Measurements from ENCODE around the gene ADAMTS18.

ADAMTS18 gene

GRCh38 chr16:77386831-77387814 is 47.7 kb downstream of the ADAMTS18 start:
- DNase-seq = peak; percentile 6

GRCh38 chr16:77385481-77385880 is 49.4 kb downstream of the ADAMTS18 start:
- DNase-seq = no peak

GRCh38 chr16:77383606-77384187 is 51.1 kb downstream of the ADAMTS18 start:
- no peak for DNase-seq

- peak; percentile 7 for DNase-seq
Observed at GRCh38 chr16:77376358-77376757, 58.5 kb downstream of the ADAMTS18 start.

GRCh38 chr16:77375396-77375795 is 59.4 kb downstream of the ADAMTS18 start:
- DNase-seq = no peak

- DNase-seq = no peak
Observed at GRCh38 chr16:77374384-77374783, 60.5 kb downstream of the ADAMTS18 start.

- no peak for DNase-seq
Observed at GRCh38 chr16:77373726-77374125, 61.1 kb downstream of the ADAMTS18 start.

- DNase-seq = no peak
Observed at GRCh38 chr16:77364770-77365169, 70.1 kb downstream of the ADAMTS18 start.

GRCh38 chr16:77359065-77359502 is 75.8 kb downstream of the ADAMTS18 start:
- peak; percentile 40 for DNase-seq

GRCh38 chr16:77353587-77354263 is 81.1 kb downstream of the ADAMTS18 start:
- no peak for DNase-seq

- DNase-seq = peak; percentile 59
Observed at GRCh38 chr16:77344341-77344740, 90.5 kb downstream of the ADAMTS18 start.

GRCh38 chr16:77336637-77337036 is 98.2 kb downstream of the ADAMTS18 start:
- DNase-seq = no peak

- DNase-seq = no peak
Observed at GRCh38 chr16:77335652-77336234, 99.1 kb downstream of the ADAMTS18 start.

- peak; percentile 69 for DNase-seq
Observed at GRCh38 chr16:77332792-77333191, 102.0 kb downstream of the ADAMTS18 start.

- peak; percentile 19 for DNase-seq
Observed at GRCh38 chr16:77331802-77332586, 102.8 kb downstream of the ADAMTS18 start.

- no peak for DNase-seq
Observed at GRCh38 chr16:77331043-77331442, 103.8 kb downstream of the ADAMTS18 start.

GRCh38 chr16:77330332-77331042 is 104.3 kb downstream of the ADAMTS18 start:
- DNase-seq = no peak

- no peak for DNase-seq
Observed at GRCh38 chr16:77328768-77329167, 106.1 kb downstream of the ADAMTS18 start.

GRCh38 chr16:77328274-77328673 is 106.6 kb downstream of the ADAMTS18 start:
- DNase-seq = no peak

- DNase-seq = no peak
Observed at GRCh38 chr16:77327717-77328116, 107.1 kb downstream of the ADAMTS18 start.

- no peak for DNase-seq
Observed at GRCh38 chr16:77324729-77325128, 110.1 kb downstream of the ADAMTS18 start.

GRCh38 chr16:77323695-77324094 is 111.1 kb downstream of the ADAMTS18 start:
- DNase-seq = no peak
